ENCODE measurements around the gene RMND1. TPM values are rescaled to one million over a fixed set of nuclear protein-coding genes. Genes with fewer than 3 reads are reported as not detected.
A peak's percentile ranks its signal among the peaks of the same experiment; 100 is the strongest.

The RMND1 gene
- 10 to 100 TPM; 17.1 to 22.9 TPM for total RNA-seq

GRCh38 chr6:151451950-151452749 lies at the start of gene RMND1:
Gene RMND1 (minus strand): TSS chr6:151452126. CDS start chr6:151445811, 6,315 bp downstream.
- TF ChIP-seq CTCF (IDR thresholded peaks at IDR 0.05) (peak in 2 of 4 experiments; percentile 3 to 10), POLR2A (IDR thresholded peaks at IDR 0.05) (peak; percentile 68), POLR2AphosphoS5 (IDR thresholded peaks at IDR 0.05) (peak; percentile 99)
- H3K27ac ChIP-seq, result peak within 1 kb of the TSS; percentile 89
- peaks cover 6% of the 10 kb centered on the region for H3K4me1 ChIP-seq (replicated peaks)
- DNase-seq (ENCODE audit: low spot score), result peak; percentile 100
- H3K27me3 ChIP-seq (replicated peaks; ENCODE audit: insufficient read depth), result no peaks in the 10 kb centered on the region
- under 1% methylated on average over 63 of the region's 74 CpGs for WGBS
- H3K9me3 ChIP-seq, result no peaks in the 10 kb centered on the region
- intact Hi-C loops (cut with DNase I), result loop anchor here (2.0 to 5.0 kb wide), 2 partner anchors 45 to 59 kb away; no protein-coding TSS in a partner anchor
- no peaks in the 10 kb centered on the region for H3K36me3 ChIP-seq
- peak within 1 kb of the TSS; percentile 61 to 80 for H3K4me3 ChIP-seq

- 77% methylated on average over 5 of the region's 5 CpGs for WGBS
- H3K4me1 ChIP-seq (replicated peaks), result no peaks in the 10 kb centered on the region
- H3K36me3 ChIP-seq, result no peaks in the 10 kb centered on the region
- TF ChIP-seq CTCF (IDR thresholded peaks at IDR 0.05), result no peak
- TF ChIP-seq POLR2A (IDR thresholded peaks at IDR 0.05), result no peak
- no peak for TF ChIP-seq POLR2AphosphoS5 (IDR thresholded peaks at IDR 0.05)
- no peaks in the 10 kb centered on the region for H3K27me3 ChIP-seq (replicated peaks; ENCODE audit: insufficient read depth)
- no peak overlapping the region for H3K4me3 ChIP-seq
- DNase-seq (ENCODE audit: low spot score), result no peak
- intact Hi-C loops (cut with DNase I), result no loop called here
- no peaks in the 10 kb centered on the region for H3K9me3 ChIP-seq
- no peak overlapping the region for H3K27ac ChIP-seq
These were observed 47.6 kb upstream of the RMND1 start for GRCh38 chr6:151499551-151499950.

GRCh38 chr6:151498327-151498726 lies 46.4 kb upstream of the RMND1 start:
- no peaks in the 10 kb centered on the region for H3K27me3 ChIP-seq (replicated peaks; ENCODE audit: insufficient read depth)
- intact Hi-C loops (cut with DNase I), result no loop called here
- no peaks in the 10 kb centered on the region for H3K4me1 ChIP-seq (replicated peaks)
- no peak overlapping the region for H3K27ac ChIP-seq
- DNase-seq (ENCODE audit: low spot score), result no peak
- H3K36me3 ChIP-seq, result no peaks in the 10 kb centered on the region
- no peaks in the 10 kb centered on the region for H3K9me3 ChIP-seq
- 97% methylated on average over 1 of the region's 1 CpG for WGBS
- H3K4me3 ChIP-seq, result no peak overlapping the region
- TF ChIP-seq POLR2AphosphoS5 (IDR thresholded peaks at IDR 0.05), result no peak
- TF ChIP-seq CTCF (IDR thresholded peaks at IDR 0.05), result no peak
- TF ChIP-seq POLR2A (IDR thresholded peaks at IDR 0.05), result no peak

DNA sequence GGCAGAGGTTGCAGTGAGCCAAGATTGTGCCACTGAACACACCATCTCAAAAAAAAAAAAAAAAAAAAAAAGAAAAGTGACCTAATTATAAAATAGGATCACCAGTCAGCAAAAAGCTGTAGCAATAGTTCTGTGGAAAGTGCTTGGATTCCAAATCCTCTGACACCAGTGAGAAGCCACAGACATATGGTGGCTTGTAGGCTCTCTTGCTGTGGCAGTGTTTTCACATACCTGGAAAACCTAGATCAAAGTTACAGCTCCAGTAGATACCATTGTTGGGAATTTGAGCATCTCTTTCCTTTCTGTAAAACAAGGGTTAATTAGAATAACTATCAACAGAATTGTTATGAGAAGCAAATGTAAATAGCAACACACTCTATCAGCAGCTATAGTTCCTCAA lies 46.0 kb upstream of the RMND1 start:
- no peak overlapping the region for H3K4me3 ChIP-seq
- H3K4me1 ChIP-seq (replicated peaks), result no peaks in the 10 kb centered on the region
- no peak for DNase-seq (ENCODE audit: low spot score)
- H3K27ac ChIP-seq, result no peak overlapping the region
- no peaks in the 10 kb centered on the region for H3K9me3 ChIP-seq
- H3K36me3 ChIP-seq, result no peaks in the 10 kb centered on the region
- H3K27me3 ChIP-seq (replicated peaks; ENCODE audit: insufficient read depth), result no peaks in the 10 kb centered on the region
- TF ChIP-seq POLR2A (IDR thresholded peaks at IDR 0.05) (no peak), POLR2AphosphoS5 (IDR thresholded peaks at IDR 0.05) (no peak), CTCF (IDR thresholded peaks at IDR 0.05) (no peak)
- intact Hi-C loops (cut with DNase I), result no loop called here

GRCh38 chr6:151495380-151495779 lies 43.5 kb upstream of the RMND1 start:
- H3K4me3 ChIP-seq, result no peak overlapping the region
- TF ChIP-seq CTCF (IDR thresholded peaks at IDR 0.05) (no peak), POLR2AphosphoS5 (IDR thresholded peaks at IDR 0.05) (no peak)
- H3K36me3 ChIP-seq, result no peaks in the 10 kb centered on the region
- no peaks in the 10 kb centered on the region for H3K9me3 ChIP-seq
- intact Hi-C loops (cut with DNase I), result no loop called here
- WGBS, result 92% methylated on average over 9 of the region's 9 CpGs
- H3K4me1 ChIP-seq (replicated peaks), result no peaks in the 10 kb centered on the region
- H3K27me3 ChIP-seq (replicated peaks; ENCODE audit: insufficient read depth), result no peaks in the 10 kb centered on the region
- H3K27ac ChIP-seq, result no peak overlapping the region
- DNase-seq (ENCODE audit: low spot score), result no peak

All from prostate gland (tissue), 2 donors.